ENCODE results near the gene JAZF1. TPM values are rescaled to one million over a fixed set of nuclear protein-coding genes. Genes with fewer than 3 reads are reported as not detected.

Gene JAZF1
- total RNA-seq, 1 donor from 2014 or later, result 33.8 TPM

GRCh38 chr7:28062197-28062991, 118.2 kb downstream of the JAZF1 start:
- TF ChIP-seq CTCF (IDR thresholded peaks at IDR 0.05), result peak; percentile 78
- peaks cover 5% of the 10 kb centered on the region for H3K9me3 Mint-ChIP-seq (ENCODE audit: low read depth)
- no peaks in the 10 kb centered on the region for H3K27me3 Mint-ChIP-seq (ENCODE audit: low read depth)
- peak overlapping the region; percentile 1 for H3K27ac Mint-ChIP-seq (ENCODE audit: unreplicated experiment)
- H3K4me1 Mint-ChIP-seq (ENCODE audit: low read depth), result peaks cover 50% of the 10 kb centered on the region
- H3K4me3 Mint-ChIP-seq (ENCODE audit: unreplicated experiment), result no peak overlapping the region
- H3K36me3 Mint-ChIP-seq (ENCODE audit: low read depth), result peaks cover 4% of the 10 kb centered on the region
- DNase-seq (ENCODE audit: low spot score), result no peak

GRCh38 chr7:28061824-28062196, 118.8 kb downstream of the JAZF1 start:
- no peak for DNase-seq (ENCODE audit: low spot score)
- no peak overlapping the region for H3K27ac Mint-ChIP-seq (ENCODE audit: unreplicated experiment)
- TF ChIP-seq CTCF (IDR thresholded peaks at IDR 0.05), result no peak
- H3K9me3 Mint-ChIP-seq (ENCODE audit: low read depth), result peaks cover 5% of the 10 kb centered on the region
- no peaks in the 10 kb centered on the region for H3K27me3 Mint-ChIP-seq (ENCODE audit: low read depth)
- no peak overlapping the region for H3K4me3 Mint-ChIP-seq (ENCODE audit: unreplicated experiment)
- H3K4me1 Mint-ChIP-seq (ENCODE audit: low read depth), result peaks cover 50% of the 10 kb centered on the region
- H3K36me3 Mint-ChIP-seq (ENCODE audit: low read depth), result peaks cover 4% of the 10 kb centered on the region

- TF ChIP-seq CTCF (IDR thresholded peaks at IDR 0.05), result no peak
- Mint-ChIP-seq H3K4me3 (ENCODE audit: unreplicated experiment) (no peak overlapping the region), H3K4me1 (ENCODE audit: low read depth) (peaks cover 51% of the 10 kb centered on the region), H3K27ac (ENCODE audit: unreplicated experiment) (no peak overlapping the region), H3K27me3 (ENCODE audit: low read depth) (no peaks in the 10 kb centered on the region), H3K9me3 (ENCODE audit: low read depth) (peaks cover 5% of the 10 kb centered on the region), H3K36me3 (ENCODE audit: low read depth) (peaks cover 4% of the 10 kb centered on the region)
- DNase-seq (ENCODE audit: low spot score), result no peak
These were observed 120.1 kb downstream of the JAZF1 start for GRCh38 chr7:28060371-28060950.

- H3K27me3 Mint-ChIP-seq (ENCODE audit: low read depth), result no peaks in the 10 kb centered on the region
These were observed 125.4 kb downstream of the JAZF1 start for GRCh38 chr7:28055161-28055544.

More at GRCh38 chr7:28055161-28055544, 125.4 kb downstream of the JAZF1 start:
- peaks cover 5% of the 10 kb centered on the region for H3K36me3 Mint-ChIP-seq (ENCODE audit: low read depth)
- DNase-seq (ENCODE audit: low spot score), result no peak
- H3K4me3 Mint-ChIP-seq (ENCODE audit: unreplicated experiment), result no peak overlapping the region
- H3K27ac Mint-ChIP-seq (ENCODE audit: unreplicated experiment), result peak overlapping the region; percentile 84
- peaks cover 5% of the 10 kb centered on the region for H3K9me3 Mint-ChIP-seq (ENCODE audit: low read depth)
- no peak for TF ChIP-seq CTCF (IDR thresholded peaks at IDR 0.05)
- peaks cover 35% of the 10 kb centered on the region for H3K4me1 Mint-ChIP-seq (ENCODE audit: low read depth)

Data from chondrocyte (in vitro differentiated cells).